CD14-positive monocyte (primary cell): ENCODE results near the gene ZNF782. TPM values are rescaled to one million over a fixed set of nuclear protein-coding genes. Genes with fewer than 3 reads are reported as not detected.
A peak's percentile ranks its signal among the peaks of the same experiment; 100 is the strongest.

ENCODE experiments used
- DNase-seq, 3 donors: peaks; one replicate each; pipeline ENCODE4 v3.0.0-alpha.2; 2011 to 2022
- H2AFZ ChIP-seq: 2 replicates; pipeline ENCODE4 v1.6.0; 2012; ENCODE audit warnings: mild to moderate bottlenecking, low read depth, low read length, inconsistent platforms; ENCODE audit not compliant: insufficient read depth, poor library complexity, severe bottlenecking
- H3K27ac ChIP-seq, 2 donors: 1 replicate in 1 of 2; 2 replicates in 1 of 2; pipeline ENCODE4 v1.5.1; 2012 to 2013; ENCODE audit warnings: low read length in 2 of 2, control low read depth in 1 of 2, inconsistent platforms in 1 of 2, low read depth in 1 of 2, mild to moderate bottlenecking in 1 of 2
- H3K27me3 ChIP-seq, 2 donors: one replicate each; pipeline versions ENCODE4 v1.6.0 to v1.6.1; 2011 to 2013; ENCODE audit warnings: low read length in 2 of 2; ENCODE audit not compliant: control insufficient read depth in 2 of 2, insufficient read depth in 2 of 2
- H3K36me3 ChIP-seq, 2 donors: replicated peaks in 1 of 2; 1 replicate in 1 of 2; 2 replicates in 1 of 2; pipeline versions ENCODE4 v1.5.1 to v1.6.1; 2012 to 2013; ENCODE audit warnings: low read length in 2 of 2, control low read depth in 1 of 2, inconsistent platforms in 1 of 2, mild to moderate bottlenecking in 1 of 2; ENCODE audit not compliant: insufficient read depth in 2 of 2, control insufficient read depth in 1 of 2
- H3K4me1 ChIP-seq, 2 donors: 1 replicate in 1 of 2; 2 replicates in 1 of 2; pipeline versions ENCODE4 v1.5.1 to v1.6.1; 2012 to 2013; ENCODE audit warnings: low read length in 2 of 2, control low read depth in 1 of 2, inconsistent platforms in 1 of 2, mild to moderate bottlenecking in 1 of 2, moderate library complexity in 1 of 2; ENCODE audit not compliant: insufficient read depth in 2 of 2, control insufficient read depth in 1 of 2
- H3K4me2 ChIP-seq: replicated peaks from 2 replicates; pipeline ENCODE3; 2012; ENCODE audit warnings: low read length, moderate library complexity, mild to moderate bottlenecking; ENCODE audit not compliant: poor library complexity, severe bottlenecking; ENCODE audit errors: extremely low read depth
- H3K4me3 ChIP-seq, 3 experiments: fragments of 200-600 bp in 1 of 3; sonication (generic) in 1 of 3; replicated peaks in 1 of 3; 1 replicate in 2 of 3; 2 replicates in 1 of 3; pipeline ENCODE4 v1.5.1; 2011 to 2013; ENCODE audit warnings: low read length in 3 of 3, mild to moderate bottlenecking in 3 of 3, control low read depth in 2 of 3, low read depth in 2 of 3, inconsistent platforms in 1 of 3, moderate library complexity in 1 of 3
- H3K79me2 ChIP-seq: 2 replicates; pipeline ENCODE4 v1.6.0; 2012; ENCODE audit warnings: mild to moderate bottlenecking, control low read depth, inconsistent platforms, low read length, moderate library complexity; ENCODE audit not compliant: insufficient read depth
- H3K9ac ChIP-seq: 2 replicates; pipeline ENCODE4 v1.6.0; 2017; ENCODE audit warnings: low read length, mild to moderate bottlenecking; ENCODE audit not compliant: insufficient read depth, poor library complexity, severe bottlenecking
- H3K9me3 ChIP-seq, 2 donors: replicated peaks in 1 of 2; 1 replicate in 1 of 2; 2 replicates in 1 of 2; pipeline versions ENCODE4 v1.5.1 to v1.6.1; 2012 to 2013; ENCODE audit warnings: low read length in 2 of 2, control low read depth in 1 of 2; ENCODE audit not compliant: control insufficient read depth in 1 of 2, insufficient read depth in 1 of 2
- H4K20me1 ChIP-seq: 2 replicates; pipeline ENCODE4 v1.6.0; 2012; ENCODE audit warnings: mild to moderate bottlenecking, low read length, control low read depth, moderate library complexity; ENCODE audit not compliant: insufficient read depth
- H3K27ac Mint-ChIP-seq, 7 donors: one replicate each; pipeline ENCODE4 v1.8.0; 2020; ENCODE audit warnings: mild to moderate bottlenecking in 7 of 7, mixed read lengths in 7 of 7, moderate library complexity in 6 of 7, inconsistent platforms in 2 of 7
- H3K27me3 Mint-ChIP-seq, 3 donors: one replicate each; pipeline ENCODE4 v1.8.0; 2021 to 2022; ENCODE audit warnings: low read depth in 3 of 3, mild to moderate bottlenecking in 3 of 3, mixed read lengths in 3 of 3, moderate library complexity in 3 of 3, inconsistent platforms in 1 of 3
- H3K36me3 Mint-ChIP-seq, 2 donors: one replicate each; pipeline ENCODE4 v1.8.0; 2020; ENCODE audit warnings: mixed read lengths in 2 of 2, inconsistent platforms in 1 of 2, mild to moderate bottlenecking in 1 of 2
- H3K4me1 Mint-ChIP-seq: one replicate; pipeline ENCODE4 v1.8.0; 2020; ENCODE audit warnings: mild to moderate bottlenecking, mixed read lengths
- H3K4me3 Mint-ChIP-seq, 2 donors: one replicate each; pipeline ENCODE4 v1.8.0; 2020; ENCODE audit warnings: mild to moderate bottlenecking in 2 of 2, mixed read lengths in 2 of 2, moderate library complexity in 1 of 2
- H3K9me3 Mint-ChIP-seq, 7 donors: one replicate each; pipeline ENCODE4 v1.8.0; 2020 to 2022; ENCODE audit warnings: mixed read lengths in 7 of 7, mild to moderate bottlenecking in 6 of 7, moderate library complexity in 6 of 7, inconsistent platforms in 2 of 7
- CTCF ChIP-seq: fragments of 200-600 bp; IDR thresholded peaks from one replicate; pipeline ENCODE4 v1.8.0; 2022; ENCODE audit warnings: antibody characterized with exemption, mild to moderate bottlenecking
- WGBS: methylation state at CpG from one replicate; pipeline ENCODE4 v1.1.5; 2013; ENCODE audit warnings: missing lambda C conversion rate; ENCODE audit not compliant: insufficient coverage; 5-methylcytosine and 5-hydroxymethylcytosine counted together
- intact Hi-C, 2 donors: fragments of 100-400 bp; cut with micrococcal nuclease; formaldehyde crosslinking; loops; one replicate each; pipeline versions ENCODE4 v1.15.0 to v1.15.1; 2023
- polyA plus RNA-seq, 3 donors: library from polyadenylated mRNA; depleted of rRNA in 1 of 3; unstranded in 2 of 3; stranded (reverse) in 1 of 3; fragments of 300-500 nt in 2 of 3; fragments of >200 nt in 1 of 3; fragmentation: Illumina TruSeq in 2 of 3; gene quantifications; 1 replicate in 2 of 3; 2 replicates in 1 of 3; pipeline ENCODE4 v1.2.3, GENCODE V29; 2012 to 2021

Gene ZNF782
- polyA plus RNA-seq, 3 donors = 1.1 to 1.3 (median 1.1) TPM

GRCh38 chr9:96854651-96855273 is 448 bp upstream of the ZNF782 start:
- peaks cover 27% of the 10 kb centered on the region for H3K4me1 Mint-ChIP-seq
- no peak for TF ChIP-seq CTCF
- H3K9me3 ChIP-seq = no peaks in the 10 kb centered on the region
- no peaks in the 10 kb centered on the region for H3K36me3 ChIP-seq
- H3K27me3 ChIP-seq = peaks cover 3 to 6% of the 10 kb centered on the region in 2 donors
- peak overlapping the region; percentile 94 for H3K4me2 ChIP-seq
- H3K27ac Mint-ChIP-seq = peak overlapping the region in 5 of 7 donors; percentile 86 to 95 (median 93)
- peak overlapping the region; percentile 81 for H3K9ac ChIP-seq
- peak overlapping the region; percentile 97 for H2AFZ ChIP-seq
- WGBS = no CpG with 5 or more reads among the region's 16 CpGs
- H3K27me3 Mint-ChIP-seq = peaks cover 7 to 12% (median 10%) of the 10 kb centered on the region in 3 donors
- H3K27ac ChIP-seq = no peak overlapping the region
- peaks cover 28% of the 10 kb centered on the region for H3K79me2 ChIP-seq
- H3K4me1 ChIP-seq = peaks cover 17 to 20% of the 10 kb centered on the region in 2 donors
- peak overlapping the region; percentile 85 to 97 (median 88) for H3K4me3 ChIP-seq
- intact Hi-C loops = loop anchor here (5.0 to 10.0 kb wide), 3 partner anchors 543 to 760 kb away; partner anchors contain the start of gene TDRD7 (in 1 of the 2)
- H3K36me3 Mint-ChIP-seq = peaks cover 4% of the 10 kb centered on the region in 2 donors
- peaks cover 0 to 4% (median 2%) of the 10 kb centered on the region in 7 donors for H3K9me3 Mint-ChIP-seq
- no peak for DNase-seq
- no peaks in the 10 kb centered on the region for H4K20me1 ChIP-seq
- peak overlapping the region; percentile 100 for H3K4me3 Mint-ChIP-seq

- Histone ChIP-seq H3K36me3 (no peaks in the 10 kb centered on the region), H4K20me1 (peaks cover 8% of the 10 kb centered on the region), H3K4me3 (no peak overlapping the region), H3K9ac (no peak overlapping the region), H3K27me3 (peaks cover 3 to 6% of the 10 kb centered on the region in 2 donors), H3K4me2 (no peak overlapping the region), H2AFZ (no peak overlapping the region), H3K27ac (no peak overlapping the region), H3K4me1 (peaks cover 17 to 20% of the 10 kb centered on the region in 2 donors), H3K9me3 (peaks cover 6 to 17% of the 10 kb centered on the region in 2 donors), H3K79me2 (peaks cover 48% of the 10 kb centered on the region)
- no peak for TF ChIP-seq CTCF
- DNase-seq = no peak
- Mint-ChIP-seq H3K36me3 (peaks cover 4 to 13% of the 10 kb centered on the region in 2 donors), H3K4me3 (no peak overlapping the region), H3K27ac (no peak overlapping the region), H3K4me1 (peaks cover 27% of the 10 kb centered on the region), H3K27me3 (peaks cover 7 to 12% (median 10%) of the 10 kb centered on the region in 3 donors), H3K9me3 (peaks cover 12 to 18% (median 16%) of the 10 kb centered on the region in 7 donors)
- intact Hi-C loops = loop anchor here (5.0 to 10.0 kb wide), 2 partner anchors 560 to 762 kb away; partner anchors contain the start of gene TDRD7 (in 1 of the 2)
- no CpG with 5 or more reads among the region's 4 CpGs for WGBS
Measured at GRCh38 chr9:96852676-96853075, 1.6 kb downstream of the ZNF782 start.
